SK-N-SH (cell line): ENCODE measurements around the gene TUT4. TPM values are rescaled to one million over a fixed set of nuclear protein-coding genes. Genes with fewer than 3 reads are reported as not detected.

Experiments
- CTCF ChIA-PET: fragments of 300-600, 350-600 bp; formaldehyde crosslinking; extraction: SDS; loops from one replicate; lab custom pipeline; 2021; lab: Yijun Ruan, JAX
- POLR2A ChIA-PET: fragments of 350-600 bp; sonication (Branson Sonifier 250); formaldehyde crosslinking; extraction: SDS; loops from one replicate; lab custom pipeline; 2020; ENCODE audit warnings: antibody characterized with exemption, inconsistent platforms; lab: Yijun Ruan, JAX
- DNase-seq: peaks from one replicate; pipeline ENCODE4 v3.0.0; 2012
- H2AFZ ChIP-seq: fragments of 200-600 bp; sonication (generic); 2 replicates; pipeline ENCODE4 v1.8.1; 2016; ENCODE audit warnings: antibody characterized with exemption, mild to moderate bottlenecking, low read depth
- H3F3A ChIP-seq: fragments of 200-600 bp; sonication (generic); replicated peaks from 2 replicates; pipeline ENCODE3; 2016; ENCODE audit warnings: antibody characterized with exemption, mild to moderate bottlenecking; ENCODE audit not compliant: insufficient read depth
- H3K27ac ChIP-seq, 2 experiments: fragments of 200-500 bp in 1 of 2; fragments of 200-600 bp in 1 of 2; sonication (Bioruptor generic) in 1 of 2; sonication (generic), shearing (Covaris generic) in 1 of 2; 2 replicates each; pipeline versions ENCODE4 v1.5.1 to v1.6.1; 2014 to 2016; ENCODE audit warnings: low read depth in 2 of 2, inconsistent platforms in 1 of 2, low read length in 1 of 2, mild to moderate bottlenecking in 1 of 2, mixed read lengths in 1 of 2
- H3K27me3 ChIP-seq: fragments of 200-600 bp; sonication (generic), shearing (Covaris generic); 2 replicates; pipeline ENCODE4 v1.6.1; 2016; ENCODE audit warnings: mixed run types; ENCODE audit not compliant: insufficient read depth
- H3K36me3 ChIP-seq, 2 experiments: fragments of 200-500 bp in 1 of 2; fragments of 200-600 bp in 1 of 2; sonication (Bioruptor generic) in 1 of 2; sonication (generic) in 1 of 2; replicated peaks in 1 of 2; 2 replicates each; pipeline versions ENCODE3 to v1.5.1; 2014 to 2016; ENCODE audit warnings: low read length in 1 of 2, mild to moderate bottlenecking in 1 of 2; ENCODE audit not compliant: insufficient read depth in 2 of 2, control insufficient read depth in 1 of 2
- H3K4me1 ChIP-seq, 2 experiments: fragments of 200-500 bp in 1 of 2; fragments of 200-600 bp in 1 of 2; sonication (Bioruptor generic) in 1 of 2; sonication (generic), shearing (Covaris generic) in 1 of 2; 2 replicates each; pipeline versions ENCODE4 v1.5.1 to v1.6.1; 2014 to 2016; ENCODE audit warnings: low read depth in 1 of 2, low read length in 1 of 2, mixed run types in 1 of 2; ENCODE audit not compliant: insufficient read depth in 2 of 2, control insufficient read depth in 1 of 2
- H3K4me2 ChIP-seq: fragments of 200-600 bp; sonication (generic), shearing (Covaris generic); 2 replicates; pipeline ENCODE4 v1.6.1; 2017; ENCODE audit warnings: mixed run types
- H3K4me3 ChIP-seq, 2 experiments: fragments of 200-500 bp in 1 of 2; fragments of 200-600 bp in 1 of 2; sonication (Bioruptor generic) in 1 of 2; sonication (generic), shearing (Covaris generic) in 1 of 2; 2 replicates each; pipeline versions ENCODE4 v1.5.1 to v1.8.1; 2014 to 2016; ENCODE audit warnings: low read depth in 2 of 2, inconsistent platforms in 1 of 2, low read length in 1 of 2, mild to moderate bottlenecking in 1 of 2, mixed read lengths in 1 of 2, moderate library complexity in 1 of 2
- H3K79me2 ChIP-seq: fragments of 200-600 bp; sonication (generic); 2 replicates; pipeline ENCODE4 v1.8.1; 2017; ENCODE audit warnings: mild to moderate bottlenecking; ENCODE audit not compliant: insufficient read depth
- H3K9ac ChIP-seq: fragments of 200-600 bp; sonication (generic); 2 replicates; pipeline ENCODE4 v1.6.1; 2017; ENCODE audit warnings: mixed run types
- H3K9me2 ChIP-seq: fragments of 200-600 bp; sonication (generic); 2 replicates; pipeline ENCODE4 v1.6.1; 2017; ENCODE audit warnings: mixed run types
- H3K9me3 ChIP-seq: fragments of 200-600 bp; sonication (generic); 2 replicates; pipeline ENCODE4 v1.6.1; 2017; ENCODE audit warnings: mixed run types, mild to moderate bottlenecking, moderate library complexity
- H4K20me1 ChIP-seq: fragments of 200-600 bp; sonication (generic); 2 replicates; pipeline ENCODE4 v1.6.1; 2017; ENCODE audit warnings: mild to moderate bottlenecking, mixed run types; ENCODE audit not compliant: insufficient read depth
- CHD2 ChIP-seq: fragments of 150-350 bp; IDR thresholded peaks from 2 replicates; pipeline ENCODE4 v1.6.1; 2018; ENCODE audit warnings: low read length; ENCODE audit not compliant: partially characterized antibody
- EP300 ChIP-seq, 2 experiments: IDR thresholded peaks; 2 replicates each; pipeline versions ENCODE4 v1.4.0 to v1.6.1; 2012; ENCODE audit warnings: borderline replicate concordance in 1 of 2, low read depth in 1 of 2, low read length in 1 of 2
- FOSL2 ChIP-seq: IDR thresholded peaks from 2 replicates; pipeline ENCODE4 v1.4.0; 2012; ENCODE audit warnings: low read depth, mild to moderate bottlenecking, moderate library complexity, borderline replicate concordance
- FOXJ3 ChIP-seq: sonication (generic); formaldehyde crosslinking; IDR thresholded peaks from 2 replicates; pipeline ENCODE4 v1.5.1; 2020; ENCODE audit warnings: mild to moderate bottlenecking, missing genetic modification reagents
- GABPA ChIP-seq: IDR thresholded peaks from 2 replicates; pipeline ENCODE4 v1.4.0; 2012; ENCODE audit warnings: low read depth, mild to moderate bottlenecking
- JUND ChIP-seq: IDR thresholded peaks from 2 replicates; pipeline ENCODE4 v1.4.0; 2012
- MAX ChIP-seq: IDR thresholded peaks from 2 replicates; pipeline ENCODE4 v1.4.0; 2012; ENCODE audit warnings: low read depth
- MEF2A ChIP-seq: IDR thresholded peaks from 2 replicates; pipeline ENCODE4 v1.4.0; 2012; ENCODE audit warnings: low read depth, borderline replicate concordance
- MXI1 ChIP-seq: IDR thresholded peaks from 2 replicates; pipeline ENCODE4 v1.6.1; 2012; ENCODE audit warnings: mild to moderate bottlenecking, low read depth, low read length, improper control_type of control experiment
- NFIC ChIP-seq: IDR thresholded peaks from 2 replicates; pipeline ENCODE4 v1.4.0; 2012; ENCODE audit warnings: borderline replicate concordance
- POLR2AphosphoS5 ChIP-seq: IDR thresholded peaks from 2 replicates; pipeline ENCODE4 v1.6.1; 2012; ENCODE audit warnings: low read depth, low read length
- RXRA ChIP-seq: IDR thresholded peaks from 2 replicates; pipeline ENCODE4 v1.4.0; 2012; ENCODE audit warnings: low read depth, mild to moderate bottlenecking, borderline replicate concordance
- SIN3A ChIP-seq: IDR thresholded peaks from 2 replicates; pipeline ENCODE4 v1.6.1; 2012; ENCODE audit warnings: low read depth, mild to moderate bottlenecking, low read length, moderate library complexity, borderline replicate concordance
- TCF12 ChIP-seq: IDR thresholded peaks from 2 replicates; pipeline ENCODE4 v1.4.0; 2012
- TEAD4 ChIP-seq: IDR thresholded peaks from 2 replicates; pipeline ENCODE4 v1.4.0; 2012; ENCODE audit warnings: mild to moderate bottlenecking, borderline replicate concordance; ENCODE audit not compliant: insufficient read depth
- WGBS: methylation state at CpG from one replicate; pipeline ENCODE4 v1.1.6; 2017; ENCODE audit warnings: low lambda C conversion rate; 5-methylcytosine and 5-hydroxymethylcytosine counted together
- polyA plus RNA-seq, 3 experiments: library from polyadenylated mRNA; depleted of rRNA; stranded (reverse); fragments of >200 nt; gene quantifications; 2 replicates each; pipeline ENCODE4 v1.2.3, GENCODE V29; 2012
- TF ChIP-seq, protein P1 (sequence below): IDR thresholded peaks from 2 replicates; pipeline ENCODE4 v1.6.1; 2012; ENCODE audit warnings: mild to moderate bottlenecking, low read depth, low read length, moderate library complexity
- TF ChIP-seq, protein P2 (sequence below): fragments of 200-600 bp; sonication (generic); IDR thresholded peaks from 2 replicates; pipeline ENCODE4 v1.6.1; 2017; ENCODE audit warnings: antibody characterized with exemption, mild to moderate bottlenecking, moderate library complexity

The TUT4 gene
- polyA plus RNA-seq, 1 of the 3 experiments (the other 2 are of a cell fraction) = 28.3 TPM

DNA sequence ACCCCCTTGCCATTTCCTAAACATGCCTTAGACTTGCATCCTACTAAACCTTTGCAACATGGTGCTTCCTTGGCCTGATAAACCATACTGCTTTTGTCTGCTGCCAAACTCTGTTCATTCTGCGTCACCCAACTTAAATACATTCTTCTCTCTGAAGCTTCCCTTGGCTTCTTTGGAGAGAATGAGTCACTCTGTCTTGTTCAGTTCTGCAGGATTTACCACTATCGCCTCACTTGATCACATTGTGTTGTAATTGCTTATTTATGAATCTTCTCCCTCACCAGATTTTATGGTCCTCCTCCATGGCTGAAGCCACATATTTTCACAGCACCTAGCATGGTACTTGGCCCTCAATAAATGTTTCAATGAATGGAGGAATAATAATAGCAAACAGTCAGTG lies 21.7 kb upstream of the TUT4 start (continued):
- TF ChIP-seq FOSL2 = peak; percentile 94
- no peak for TF ChIP-seq RXRA
- TF ChIP-seq MAX = peak; percentile 61
- no peak for TF ChIP-seq GABPA
- no peak for TF ChIP-seq SIN3A
- peak; percentile 54; the same call in 1 of the 2 replicates for TF ChIP-seq TEAD4
- TF ChIP-seq MXI1 = no peak
- TF ChIP-seq FOXJ3 (CRISPR knock-in tag) = no peak
- TF ChIP-seq TCF12 = peak; percentile 48
- TF ChIP-seq JUND = peak; percentile 93
- TF ChIP-seq MEF2A = no peak
- peak in 1 of 2 experiments; percentile 55; a peak in 1 of 4 replicates for TF ChIP-seq EP300 (IDR thresholded peaks at IDR 0.05; ENCODE audit: borderline replicate concordance in 1 of 2, low read depth in 1 of 2, low read length in 1 of 2)
- TF ChIP-seq POLR2AphosphoS5 = peak; percentile 40; the same call in 1 of the 2 replicates

DNA sequence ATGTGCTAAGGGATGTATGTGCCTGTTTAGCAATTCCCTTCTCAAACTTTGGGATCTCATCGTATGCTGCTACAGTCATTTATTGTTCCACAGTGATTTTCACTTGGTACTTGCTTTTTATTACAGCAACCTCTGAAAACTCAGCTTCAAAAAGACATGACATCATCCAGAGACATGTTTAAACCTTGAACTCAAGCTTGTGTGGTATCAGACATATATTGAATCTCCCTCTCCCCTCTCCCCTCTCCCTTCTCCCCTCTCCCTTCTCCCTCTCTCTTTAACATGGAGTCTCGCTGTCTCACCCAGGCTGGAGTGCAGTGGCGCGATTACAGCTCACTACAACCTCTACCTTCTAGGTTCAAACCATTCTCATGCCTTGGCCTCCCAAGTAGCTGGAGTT lies 19.5 kb upstream of the TUT4 start:
- no peak overlapping the region for H3K4me2 ChIP-seq
- H3K4me3 ChIP-seq = no peak overlapping the region
- CTCF ChIA-PET = no interaction called here
- no peak for DNase-seq
- H3K9me2 ChIP-seq = no peaks in the 10 kb centered on the region
- no peaks in the 10 kb centered on the region for H4K20me1 ChIP-seq
- no peak overlapping the region for H2AFZ ChIP-seq
- H3K36me3 ChIP-seq = no peaks in the 10 kb centered on the region
- H3K4me1 ChIP-seq = peaks cover 0 to 12% of the 10 kb centered on the region in 2 experiments; a peak in 1 of 4 replicates
- H3K79me2 ChIP-seq = no peaks in the 10 kb centered on the region
- no peaks in the 10 kb centered on the region for H3K27me3 ChIP-seq
- peaks cover 13% of the 10 kb centered on the region for H3F3A ChIP-seq
- no peak overlapping the region for H3K27ac ChIP-seq
- H3K9ac ChIP-seq = no peak overlapping the region
- POLR2A ChIA-PET = no interaction called here
- H3K9me3 ChIP-seq = no peaks in the 10 kb centered on the region
- TF ChIP-seq NFIC (no peak), FOSL2 (no peak), FOXJ3 (CRISPR knock-in tag) (no peak), CHD2 (no peak)
- 98% methylated on average over 4 of the region's 4 CpGs for WGBS

DNA sequence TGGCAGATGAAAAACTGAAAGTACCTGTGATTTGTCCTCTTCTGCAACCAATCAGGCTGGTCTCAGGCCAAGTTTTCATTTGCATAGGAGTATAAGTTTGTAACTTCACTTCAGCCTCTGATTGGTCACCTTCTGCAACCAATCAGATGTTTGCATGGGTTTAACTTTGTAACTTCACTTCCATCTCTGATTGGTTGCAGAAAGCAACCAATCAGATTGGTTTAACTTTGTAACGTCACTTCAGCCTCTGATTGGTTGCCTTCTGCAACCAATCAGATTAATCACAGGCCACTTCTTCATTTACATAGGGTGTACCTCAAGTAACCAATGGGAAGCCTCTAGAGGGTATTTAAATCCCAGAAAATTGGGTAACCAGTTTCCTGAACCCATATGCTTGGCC lies 18.9 kb upstream of the TUT4 start:
- no peaks in the 10 kb centered on the region for H3K79me2 ChIP-seq
- WGBS = 81% methylated on average over 1 of the region's 1 CpG
- TF ChIP-seq, protein P1, sequence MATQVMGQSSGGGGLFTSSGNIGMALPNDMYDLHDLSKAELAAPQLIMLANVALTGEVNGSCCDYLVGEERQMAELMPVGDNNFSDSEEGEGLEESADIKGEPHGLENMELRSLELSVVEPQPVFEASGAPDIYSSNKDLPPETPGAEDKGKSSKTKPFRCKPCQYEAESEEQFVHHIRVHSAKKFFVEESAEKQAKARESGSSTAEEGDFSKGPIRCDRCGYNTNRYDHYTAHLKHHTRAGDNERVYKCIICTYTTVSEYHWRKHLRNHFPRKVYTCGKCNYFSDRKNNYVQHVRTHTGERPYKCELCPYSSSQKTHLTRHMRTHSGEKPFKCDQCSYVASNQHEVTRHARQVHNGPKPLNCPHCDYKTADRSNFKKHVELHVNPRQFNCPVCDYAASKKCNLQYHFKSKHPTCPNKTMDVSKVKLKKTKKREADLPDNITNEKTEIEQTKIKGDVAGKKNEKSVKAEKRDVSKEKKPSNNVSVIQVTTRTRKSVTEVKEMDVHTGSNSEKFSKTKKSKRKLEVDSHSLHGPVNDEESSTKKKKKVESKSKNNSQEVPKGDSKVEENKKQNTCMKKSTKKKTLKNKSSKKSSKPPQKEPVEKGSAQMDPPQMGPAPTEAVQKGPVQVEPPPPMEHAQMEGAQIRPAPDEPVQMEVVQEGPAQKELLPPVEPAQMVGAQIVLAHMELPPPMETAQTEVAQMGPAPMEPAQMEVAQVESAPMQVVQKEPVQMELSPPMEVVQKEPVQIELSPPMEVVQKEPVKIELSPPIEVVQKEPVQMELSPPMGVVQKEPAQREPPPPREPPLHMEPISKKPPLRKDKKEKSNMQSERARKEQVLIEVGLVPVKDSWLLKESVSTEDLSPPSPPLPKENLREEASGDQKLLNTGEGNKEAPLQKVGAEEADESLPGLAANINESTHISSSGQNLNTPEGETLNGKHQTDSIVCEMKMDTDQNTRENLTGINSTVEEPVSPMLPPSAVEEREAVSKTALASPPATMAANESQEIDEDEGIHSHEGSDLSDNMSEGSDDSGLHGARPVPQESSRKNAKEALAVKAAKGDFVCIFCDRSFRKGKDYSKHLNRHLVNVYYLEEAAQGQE = no peak
- TF ChIP-seq RXRA (no peak), MXI1 (no peak)
- TF ChIP-seq, protein P2, sequence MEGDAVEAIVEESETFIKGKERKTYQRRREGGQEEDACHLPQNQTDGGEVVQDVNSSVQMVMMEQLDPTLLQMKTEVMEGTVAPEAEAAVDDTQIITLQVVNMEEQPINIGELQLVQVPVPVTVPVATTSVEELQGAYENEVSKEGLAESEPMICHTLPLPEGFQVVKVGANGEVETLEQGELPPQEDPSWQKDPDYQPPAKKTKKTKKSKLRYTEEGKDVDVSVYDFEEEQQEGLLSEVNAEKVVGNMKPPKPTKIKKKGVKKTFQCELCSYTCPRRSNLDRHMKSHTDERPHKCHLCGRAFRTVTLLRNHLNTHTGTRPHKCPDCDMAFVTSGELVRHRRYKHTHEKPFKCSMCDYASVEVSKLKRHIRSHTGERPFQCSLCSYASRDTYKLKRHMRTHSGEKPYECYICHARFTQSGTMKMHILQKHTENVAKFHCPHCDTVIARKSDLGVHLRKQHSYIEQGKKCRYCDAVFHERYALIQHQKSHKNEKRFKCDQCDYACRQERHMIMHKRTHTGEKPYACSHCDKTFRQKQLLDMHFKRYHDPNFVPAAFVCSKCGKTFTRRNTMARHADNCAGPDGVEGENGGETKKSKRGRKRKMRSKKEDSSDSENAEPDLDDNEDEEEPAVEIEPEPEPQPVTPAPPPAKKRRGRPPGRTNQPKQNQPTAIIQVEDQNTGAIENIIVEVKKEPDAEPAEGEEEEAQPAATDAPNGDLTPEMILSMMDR = no peak
- H3K4me3 ChIP-seq = no peak overlapping the region
- no peak for DNase-seq
- H3K9me3 ChIP-seq = no peaks in the 10 kb centered on the region
- no peak overlapping the region for H3K27ac ChIP-seq
- H3K4me1 ChIP-seq = peaks cover 0 to 12% of the 10 kb centered on the region in 2 experiments; a peak in 1 of 4 replicates
- no peaks in the 10 kb centered on the region for H3K9me2 ChIP-seq
- CTCF ChIA-PET = no interaction called here
- H2AFZ ChIP-seq = no peak overlapping the region
- H3K36me3 ChIP-seq = no peaks in the 10 kb centered on the region
- no peak overlapping the region for H3K4me2 ChIP-seq
- H3K27me3 ChIP-seq = no peaks in the 10 kb centered on the region
- H3K9ac ChIP-seq = no peak overlapping the region
- peaks cover 13% of the 10 kb centered on the region for H3F3A ChIP-seq
- H4K20me1 ChIP-seq = no peaks in the 10 kb centered on the region
- POLR2A ChIA-PET = no interaction called here
